Upper lobe of left lung (tissue), 6 donors: Measurements from ENCODE around the gene TAF1A. TPM values are rescaled to one million over a fixed set of nuclear protein-coding genes. Genes with fewer than 3 reads are reported as not detected.

Experiments used
- ATAC-seq, 2 donors: fragments of 200-7000 bp; cut with Tn5 transposase; one replicate each; pipeline ENCODE4 v1.9.1; 2022; ENCODE audit warnings: mild to moderate bottlenecking in 2 of 2, moderate library complexity in 2 of 2; ENCODE audit not compliant: low FRiP score in 2 of 2
- DNase-seq, 2 donors: peaks; one replicate each; pipeline ENCODE4 v3.0.0-alpha.2; 2019 to 2020
- H3K27ac ChIP-seq, 4 donors: fragments of 200-600 bp; sonication (generic); one replicate each; pipeline ENCODE4 v1.5.1; 2016 to 2019
- H3K27me3 ChIP-seq, 4 donors: fragments of 200-600 bp; sonication (generic); one replicate each; pipeline ENCODE4 v1.5.1; 2017 to 2019
- H3K36me3 ChIP-seq, 4 donors: fragments of 200-600 bp; sonication (generic); one replicate each; pipeline ENCODE4 v1.5.1; 2016 to 2019
- H3K4me1 ChIP-seq, 4 donors: fragments of 200-600 bp; sonication (generic); one replicate each; pipeline ENCODE4 v1.5.1; 2018 to 2019
- H3K4me3 ChIP-seq, 4 donors: fragments of 200-600 bp; sonication (generic); one replicate each; pipeline ENCODE4 v1.5.1; 2017 to 2019; ENCODE audit warnings: mild to moderate bottlenecking in 2 of 4, moderate library complexity in 1 of 4
- H3K9me3 ChIP-seq, 4 donors: fragments of 200-600 bp; sonication (generic); one replicate each; pipeline ENCODE4 v1.5.1; 2018 to 2019
- CTCF ChIP-seq, 6 experiments: fragments of 450-650 bp in 4 of 6; fragments of 200-600 bp in 2 of 6; sonication (generic) in 2 of 6; IDR thresholded peaks; one replicate each; pipeline ENCODE4 v1.5.1; 2016 to 2019; ENCODE audit warnings: antibody characterized with exemption in 6 of 6
- EP300 ChIP-seq, 4 donors: sonication (generic); formaldehyde crosslinking; IDR thresholded peaks; one replicate each; pipeline ENCODE4 v1.5.1; 2017; ENCODE audit warnings: antibody characterized with exemption in 4 of 4, control low read depth in 2 of 4
- POLR2A ChIP-seq, 4 donors: fragments of 450-650 bp; IDR thresholded peaks; one replicate each; pipeline ENCODE4 v1.5.1; 2016 to 2017; ENCODE audit warnings: antibody characterized with exemption in 4 of 4, mild to moderate bottlenecking in 2 of 4
- POLR2AphosphoS5 ChIP-seq, 2 donors: sonication (generic); formaldehyde crosslinking; IDR thresholded peaks; one replicate each; pipeline ENCODE4 v1.5.1; 2017; ENCODE audit warnings: antibody characterized with exemption in 2 of 2
- WGBS, 2 donors: methylation state at CpG; one replicate each; pipeline ENCODE4 v1.1.5; 2017 to 2018; 5-methylcytosine and 5-hydroxymethylcytosine counted together
- total RNA-seq, 6 donors: library from RNA; depleted of rRNA in 4 of 6; stranded (reverse); fragments of >200 nt in 4 of 6; gene quantifications; one replicate each; pipeline versions ENCODE4 v1.1.0 to v1.2.1, GENCODE V29; 2016 to 2021
- donor health status: DM: no; HTN: no; CAD: no; lungs with moderate emphysema.
- donor health status: DM: no; HTN: yes; CAD: no; lungs with severe emphysema.

TAF1A gene
- total RNA-seq, 6 donors from 2014 or later, result 1.6 to 12.0 (median 4.7) TPM

DNA sequence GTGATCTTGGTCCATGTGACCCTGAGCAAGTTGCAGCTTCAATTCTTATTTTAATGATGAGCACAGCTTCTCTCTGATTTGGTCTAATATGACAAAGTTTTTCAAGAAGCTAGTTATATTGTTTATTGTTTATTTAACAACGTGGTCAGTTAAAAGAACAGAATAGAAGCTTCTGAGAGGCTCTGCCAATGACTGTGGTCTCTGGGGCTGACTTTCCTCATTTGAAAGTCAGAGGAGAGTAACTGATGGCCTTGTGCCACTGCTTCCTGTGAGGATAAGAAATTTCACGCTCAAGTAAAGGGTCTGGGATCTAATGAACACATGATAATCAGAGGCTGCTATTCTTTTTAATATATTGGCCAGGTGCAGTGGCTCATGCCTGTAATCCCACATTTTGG is 49.1 kb downstream of the TAF1A start:
- Histone ChIP-seq H3K36me3 (no peaks in the 10 kb centered on the region), H3K27me3 (no peaks in the 10 kb centered on the region), H3K4me1 (no peaks in the 10 kb centered on the region), H3K9me3 (no peaks in the 10 kb centered on the region), H3K4me3 (no peak overlapping the region), H3K27ac (no peak overlapping the region)
- ATAC-seq (no peak), DNase-seq (no peak)
- TF ChIP-seq POLR2AphosphoS5 (IDR thresholded peaks at IDR 0.05) (no peak), POLR2A (IDR thresholded peaks at IDR 0.05) (no peak), CTCF (IDR thresholded peaks at IDR 0.05) (no peak)
- WGBS, 2 donors, result 43 to 53% methylated on average over 2 of the region's 2 CpGs

GRCh38 chr1:222539951-222540597 is 49.7 kb downstream of the TAF1A start:
- no peaks in the 10 kb centered on the region for H3K27me3 ChIP-seq
- no peak for TF ChIP-seq POLR2AphosphoS5 (IDR thresholded peaks at IDR 0.05)
- TF ChIP-seq CTCF (IDR thresholded peaks at IDR 0.05), result no peak
- TF ChIP-seq POLR2A (IDR thresholded peaks at IDR 0.05), result no peak
- TF ChIP-seq EP300 (IDR thresholded peaks at IDR 0.05), result no peak
- no peak overlapping the region for H3K27ac ChIP-seq
- DNase-seq, result peak in 1 of 2 donors; percentile 70
- no peaks in the 10 kb centered on the region for H3K9me3 ChIP-seq
- H3K36me3 ChIP-seq, result no peaks in the 10 kb centered on the region
- ATAC-seq, result no peak
- H3K4me1 ChIP-seq, result no peaks in the 10 kb centered on the region
- H3K4me3 ChIP-seq, result no peak overlapping the region
- 70 to 88% methylated on average over 16 of the region's 16 CpGs for whole genome bisulfite sequencing, 2 donors

GRCh38 chr1:222535455-222535854 is 54.3 kb downstream of the TAF1A start:
- no peaks in the 10 kb centered on the region for H3K27me3 ChIP-seq
- H3K36me3 ChIP-seq, result no peaks in the 10 kb centered on the region
- ATAC-seq, result no peak
- H3K27ac ChIP-seq, result no peak overlapping the region
- 87% methylated on average over 5 of the region's 5 CpGs for WGBS, 2 donors
- H3K4me1 ChIP-seq, result no peaks in the 10 kb centered on the region
- DNase-seq, result no peak
- TF ChIP-seq CTCF (IDR thresholded peaks at IDR 0.05) (no peak), EP300 (IDR thresholded peaks at IDR 0.05) (no peak), POLR2A (IDR thresholded peaks at IDR 0.05) (no peak), POLR2AphosphoS5 (IDR thresholded peaks at IDR 0.05) (no peak)
- H3K9me3 ChIP-seq, result no peaks in the 10 kb centered on the region
- no peak overlapping the region for H3K4me3 ChIP-seq

DNA sequence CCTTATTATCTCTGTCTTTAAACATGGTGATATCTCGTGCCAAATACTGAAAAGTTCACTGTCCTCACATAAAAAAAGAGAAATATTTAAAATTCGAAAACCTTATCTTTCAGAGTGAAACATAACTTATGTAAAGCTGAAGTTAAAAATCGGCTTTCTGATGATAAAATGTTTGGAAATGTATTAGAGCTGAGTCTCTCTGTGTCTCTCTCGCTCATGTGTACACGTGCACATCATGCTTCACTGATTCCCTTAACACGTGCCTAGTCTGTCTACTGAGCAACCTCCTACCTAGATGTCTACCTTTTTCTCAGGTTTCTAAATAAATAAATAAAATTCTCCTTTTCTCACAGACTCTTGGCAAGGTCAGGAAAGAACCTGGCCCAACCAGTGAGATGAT is 58.9 kb downstream of the TAF1A start:
- Histone ChIP-seq H3K4me1 (no peaks in the 10 kb centered on the region), H3K4me3 (no peak overlapping the region), H3K27ac (no peak overlapping the region), H3K9me3 (no peaks in the 10 kb centered on the region), H3K27me3 (no peaks in the 10 kb centered on the region), H3K36me3 (no peaks in the 10 kb centered on the region)
- TF ChIP-seq POLR2AphosphoS5 (IDR thresholded peaks at IDR 0.05) (no peak), CTCF (IDR thresholded peaks at IDR 0.05) (no peak), EP300 (IDR thresholded peaks at IDR 0.05) (no peak), POLR2A (IDR thresholded peaks at IDR 0.05) (no peak)
- DNase-seq (no peak), ATAC-seq (no peak)
- WGBS, 2 donors, result 77 to 79% methylated on average over 6 of the region's 6 CpGs

DNA sequence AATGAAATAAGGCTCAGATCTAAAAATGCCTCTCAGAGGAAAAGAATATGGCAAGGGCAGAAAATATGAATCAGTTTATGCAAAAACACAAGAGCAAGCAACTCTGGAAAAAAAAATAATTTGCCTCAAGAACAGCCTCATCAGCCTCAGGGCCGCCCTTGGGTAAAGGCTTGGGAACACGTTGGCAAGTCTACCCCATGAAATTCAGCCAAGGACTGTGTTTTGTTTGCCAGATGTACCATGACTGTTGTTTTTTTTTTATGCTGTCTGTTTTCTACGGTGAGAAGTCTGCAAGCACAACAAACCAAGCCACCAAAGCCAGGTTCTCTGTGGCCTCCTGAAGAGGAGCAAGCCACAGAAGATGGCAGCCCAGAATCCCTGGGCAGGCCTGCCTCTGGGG is 59.8 kb downstream of the TAF1A start:
- 60 to 68% methylated on average over 3 of the region's 3 CpGs for WGBS, 2 donors
- Histone ChIP-seq H3K36me3 (no peaks in the 10 kb centered on the region), H3K27me3 (no peaks in the 10 kb centered on the region), H3K4me1 (no peaks in the 10 kb centered on the region), H3K27ac (no peak overlapping the region), H3K4me3 (no peak overlapping the region), H3K9me3 (no peaks in the 10 kb centered on the region)
- DNase-seq (no peak), ATAC-seq (no peak)
- TF ChIP-seq EP300 (IDR thresholded peaks at IDR 0.05) (no peak), POLR2A (IDR thresholded peaks at IDR 0.05) (no peak), CTCF (IDR thresholded peaks at IDR 0.05) (no peak), POLR2AphosphoS5 (IDR thresholded peaks at IDR 0.05) (no peak)
